ENCODE data around the gene PER1.

PER1 gene

DNA sequence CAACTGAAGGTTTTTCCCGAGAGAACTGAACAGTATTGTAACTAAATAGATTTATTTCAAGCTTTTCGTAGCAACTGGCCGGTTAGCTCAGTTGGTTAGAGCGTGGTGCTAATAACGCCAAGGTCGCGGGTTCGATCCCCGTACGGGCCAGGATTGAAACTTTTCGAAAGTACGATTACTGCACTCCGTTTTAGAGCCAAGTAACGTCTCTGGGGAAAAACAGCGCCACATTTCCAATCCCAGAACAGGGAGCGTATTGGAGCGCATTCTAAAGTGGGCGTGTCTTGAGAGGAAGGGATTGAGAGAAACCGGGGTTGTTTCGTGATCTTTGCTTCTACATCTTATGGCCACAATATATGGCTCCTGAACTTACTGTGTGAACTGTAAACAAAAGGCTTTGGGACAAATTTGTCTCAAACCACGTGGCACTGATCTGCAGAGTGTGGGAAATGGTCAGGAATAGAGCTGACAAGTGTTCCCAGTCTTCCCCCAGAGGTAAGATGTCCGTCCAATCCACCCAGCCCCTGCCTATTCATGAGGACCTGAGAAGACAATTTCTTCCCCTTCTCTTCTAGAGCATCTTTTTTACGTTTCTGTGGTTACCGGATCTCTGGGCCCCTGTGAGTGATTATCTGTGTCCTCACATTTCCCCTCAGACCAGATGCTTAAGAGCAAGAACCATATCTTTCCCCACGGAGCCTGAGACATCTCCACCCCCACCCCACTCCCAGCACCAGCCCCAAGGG lies 35.5 kb upstream of the PER1 start:
- peak overlapping the region; percentile 86 for H3K4me3 ChIP-seq
- H3K27me3 ChIP-seq = no peaks in the 10 kb centered on the region
- H3K4me1 ChIP-seq = peaks cover 42% of the 10 kb centered on the region
- H3K9me3 ChIP-seq = no peaks in the 10 kb centered on the region
- peak overlapping the region; percentile 92 for H3K9ac ChIP-seq
- H3K4me2 ChIP-seq = peak overlapping the region; percentile 95
- no peaks in the 10 kb centered on the region for H3K36me3 ChIP-seq
- TF ChIP-seq Cebpa-rat (IDR thresholded peaks at IDR 0.05) = no peak
- H3K27ac ChIP-seq = peak overlapping the region; percentile 90
- peaks cover 20% of the 10 kb centered on the region for H4K20me1 ChIP-seq

DNA sequence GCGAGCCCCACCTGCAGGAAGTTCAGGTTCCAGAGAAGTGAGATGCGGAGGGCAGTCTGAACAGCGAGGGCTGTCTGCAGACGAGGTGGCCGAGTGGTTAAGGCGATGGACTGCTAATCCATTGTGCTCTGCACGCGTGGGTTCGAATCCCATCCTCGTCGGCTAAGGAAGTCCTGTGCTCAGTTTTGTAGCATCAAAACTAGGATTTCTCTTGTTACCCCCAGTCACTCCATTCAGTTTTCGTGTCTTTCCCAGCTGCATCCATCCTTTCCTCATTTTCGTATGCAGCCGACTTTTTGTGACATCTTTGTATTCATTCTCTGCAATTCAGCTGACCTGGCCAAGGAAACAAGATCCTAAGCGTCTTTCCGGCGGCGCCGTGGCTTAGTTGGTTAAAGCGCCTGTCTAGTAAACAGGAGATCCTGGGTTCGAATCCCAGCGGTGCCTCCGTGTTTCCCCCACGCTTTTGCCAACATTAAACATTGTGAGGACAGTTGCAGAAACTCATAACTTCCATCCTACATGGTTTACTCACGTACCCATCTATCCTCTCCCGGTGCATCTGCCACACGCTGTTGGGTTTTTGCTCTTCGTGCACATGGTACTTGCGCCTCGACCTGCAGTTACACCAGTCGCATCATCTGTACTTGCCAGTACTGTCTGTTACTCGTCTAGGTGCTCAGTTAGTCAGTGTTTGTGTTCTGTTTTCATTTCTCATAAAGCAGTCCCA lies 34.7 kb upstream of the PER1 start:
- H3K9ac ChIP-seq = peak overlapping the region; percentile 86
- H3K27ac ChIP-seq = peak overlapping the region; percentile 74
- H3K4me1 ChIP-seq = peaks cover 35% of the 10 kb centered on the region
- H3K4me3 ChIP-seq = peak overlapping the region; percentile 86
- no peaks in the 10 kb centered on the region for H3K27me3 ChIP-seq
- no peaks in the 10 kb centered on the region for H3K36me3 ChIP-seq
- peaks cover 20% of the 10 kb centered on the region for H4K20me1 ChIP-seq
- H3K9me3 ChIP-seq = no peaks in the 10 kb centered on the region
- H3K4me2 ChIP-seq = peak overlapping the region; percentile 95
- no peak for TF ChIP-seq Cebpa-rat (IDR thresholded peaks at IDR 0.05)

DNA sequence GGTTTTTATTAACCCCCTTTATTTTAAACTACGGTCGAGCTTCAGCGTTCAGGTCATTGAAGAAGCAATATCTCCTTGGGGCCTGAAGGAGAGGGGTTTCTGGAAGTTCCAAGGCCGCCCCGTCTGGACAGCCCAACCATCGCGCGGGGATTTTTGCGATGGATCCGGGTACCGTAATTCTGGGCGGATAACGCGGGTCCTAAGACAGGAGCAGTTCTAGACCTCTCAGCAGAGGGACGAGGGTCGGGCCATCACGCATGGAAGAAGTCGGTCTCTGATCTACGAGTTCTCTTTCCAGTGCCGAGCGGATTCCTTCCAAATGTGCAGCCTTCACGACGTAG lies 34.2 kb upstream of the PER1 start:
- Histone ChIP-seq H4K20me1 (peaks cover 20% of the 10 kb centered on the region), H3K36me3 (no peaks in the 10 kb centered on the region), H3K4me2 (peak overlapping the region; percentile 95), H3K27me3 (no peaks in the 10 kb centered on the region), H3K4me3 (peak overlapping the region; percentile 86), H3K4me1 (peaks cover 29% of the 10 kb centered on the region), H3K9ac (peak overlapping the region; percentile 86), H3K9me3 (no peaks in the 10 kb centered on the region), H3K27ac (peak overlapping the region; percentile 74)
- TF ChIP-seq Cebpa-rat (IDR thresholded peaks at IDR 0.05) = no peak

GRCh38 chr17:8185582-8186445 lies 33.6 kb upstream of the PER1 start:
- no peak for TF ChIP-seq Cebpa-rat (IDR thresholded peaks at IDR 0.05)
- H3K27ac ChIP-seq = peak overlapping the region; percentile 74

DNA sequence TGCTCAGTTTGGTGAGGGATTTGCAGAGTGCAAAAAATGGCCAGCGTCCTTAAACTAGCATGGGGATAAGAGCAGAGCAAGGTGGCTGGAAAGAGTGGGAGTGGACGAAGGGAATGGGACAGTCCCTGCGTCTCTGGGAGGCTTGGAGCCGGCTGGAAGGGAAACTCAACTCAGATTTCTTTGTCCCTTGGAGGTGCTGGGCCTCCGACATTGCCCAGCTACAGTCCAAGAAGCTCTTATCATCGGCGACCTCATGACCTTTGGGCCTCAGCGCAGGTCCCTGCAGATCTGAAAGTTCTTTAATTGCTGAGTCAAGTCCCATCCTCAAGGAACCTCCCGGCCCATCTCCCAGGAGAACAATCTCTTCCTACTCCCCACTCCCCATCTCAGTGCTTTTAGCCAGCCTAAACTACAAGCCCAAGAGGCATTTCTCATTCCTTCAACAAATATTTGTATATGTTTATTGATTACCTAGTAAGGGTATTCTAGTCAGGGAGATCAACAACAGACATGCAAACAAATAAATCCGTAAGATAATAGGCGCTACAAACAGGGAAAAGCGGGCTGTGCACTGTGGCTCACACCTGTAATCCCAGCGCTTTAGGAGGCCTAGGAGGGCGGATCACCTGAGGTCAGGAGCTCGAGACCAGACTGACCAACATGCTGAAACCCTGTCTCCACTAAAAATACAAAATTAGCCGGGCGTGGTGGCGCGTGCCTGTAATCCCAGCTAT lies 25.0 kb upstream of the PER1 start:
- H4K20me1 ChIP-seq = no peaks in the 10 kb centered on the region
- peak overlapping the region; percentile 91 for H3K9ac ChIP-seq
- H3K4me1 ChIP-seq = peaks cover 43% of the 10 kb centered on the region
- no peak for TF ChIP-seq Cebpa-rat (IDR thresholded peaks at IDR 0.05)
- no peaks in the 10 kb centered on the region for H3K27me3 ChIP-seq
- no peaks in the 10 kb centered on the region for H3K36me3 ChIP-seq
- no peaks in the 10 kb centered on the region for H3K9me3 ChIP-seq
- peak overlapping the region; percentile 91 for H3K27ac ChIP-seq
- peak overlapping the region; percentile 76 for H3K4me3 ChIP-seq
- peak overlapping the region; percentile 98 for H3K4me2 ChIP-seq

More at GRCh38 chr17:8185582-8186445, 33.6 kb upstream of the PER1 start:
- peaks cover 23% of the 10 kb centered on the region for H3K4me1 ChIP-seq
- peak overlapping the region; percentile 95 for H3K4me2 ChIP-seq
- peaks cover 20% of the 10 kb centered on the region for H4K20me1 ChIP-seq
- H3K9me3 ChIP-seq = no peaks in the 10 kb centered on the region
- H3K36me3 ChIP-seq = no peaks in the 10 kb centered on the region
- H3K27me3 ChIP-seq = no peaks in the 10 kb centered on the region
- H3K9ac ChIP-seq = peak overlapping the region; percentile 86
- peak overlapping the region; percentile 86 for H3K4me3 ChIP-seq

GRCh38 chr17:8176197-8176940 lies 24.2 kb upstream of the PER1 start, which contains the start of gene TMEM107:
Gene TMEM107 (minus strand): TSS chr17:8176380. CDS start chr17:8176286, 94 bp downstream.
- Histone ChIP-seq H3K4me3 (peak within 1 kb of the TSS; percentile 76), H3K4me1 (peaks cover 51% of the 10 kb centered on the region), H3K27me3 (no peaks in the 10 kb centered on the region), H3K9ac (peak within 1 kb of the TSS; percentile 91), H3K36me3 (no peaks in the 10 kb centered on the region), H3K27ac (peak within 1 kb of the TSS; percentile 91), H4K20me1 (no peaks in the 10 kb centered on the region), H3K9me3 (no peaks in the 10 kb centered on the region), H3K4me2 (peak within 1 kb of the TSS; percentile 98)
- no peak for TF ChIP-seq Cebpa-rat (IDR thresholded peaks at IDR 0.05)

DNA sequence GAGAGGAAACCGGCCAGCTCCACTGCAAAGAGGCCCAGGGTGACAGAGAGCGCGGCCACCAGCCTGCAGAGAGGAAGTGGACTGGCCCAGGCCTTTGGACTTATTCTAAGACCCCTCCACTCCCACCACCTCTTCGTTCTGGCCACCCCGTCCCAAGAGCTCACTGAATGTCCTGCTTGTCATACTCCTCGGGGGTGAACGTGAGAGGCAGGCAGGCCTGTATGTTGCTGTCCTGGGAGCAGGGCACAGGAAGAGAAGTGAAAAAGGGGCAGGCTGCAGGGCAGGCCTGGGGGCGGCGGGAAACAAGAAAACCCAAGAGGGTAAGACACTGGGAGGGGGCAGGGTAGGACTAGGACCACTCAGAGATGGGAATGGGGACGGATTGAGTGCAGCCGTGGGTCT lies 23.6 kb upstream of the PER1 start:
- Histone ChIP-seq H3K36me3 (no peaks in the 10 kb centered on the region), H3K9ac (peak overlapping the region; percentile 91), H3K9me3 (no peaks in the 10 kb centered on the region), H3K4me3 (peak overlapping the region; percentile 76), H4K20me1 (no peaks in the 10 kb centered on the region), H3K4me2 (peak overlapping the region; percentile 98), H3K4me1 (peaks cover 57% of the 10 kb centered on the region), H3K27me3 (no peaks in the 10 kb centered on the region), H3K27ac (peak overlapping the region; percentile 91)
- no peak for TF ChIP-seq Cebpa-rat (IDR thresholded peaks at IDR 0.05)

- peak overlapping the region; percentile 62 for H3K4me3 ChIP-seq
- H3K27me3 ChIP-seq = no peaks in the 10 kb centered on the region
- H3K4me2 ChIP-seq = peak overlapping the region; percentile 98
- no peaks in the 10 kb centered on the region for H4K20me1 ChIP-seq
- H3K9me3 ChIP-seq = no peaks in the 10 kb centered on the region
- no peak for TF ChIP-seq Cebpa-rat (IDR thresholded peaks at IDR 0.05)
- H3K36me3 ChIP-seq = no peaks in the 10 kb centered on the region
- peak overlapping the region; percentile 96 for H3K9ac ChIP-seq
- peaks cover 68% of the 10 kb centered on the region for H3K4me1 ChIP-seq
- H3K27ac ChIP-seq = peak overlapping the region; percentile 98
Measured at GRCh38 chr17:8173871-8174322, 21.7 kb upstream of the PER1 start.
